Chondrocyte (in vitro differentiated cells): Measurements from ENCODE around the gene ZFR2. TPM values are rescaled to one million over a fixed set of nuclear protein-coding genes. Genes with fewer than 3 reads are reported as not detected.

Experiments
- DNase-seq: peaks from one replicate; pipeline ENCODE4 v3.0.0; 2021; ENCODE audit warnings: mixed read lengths, low spot score
- H3K27ac Mint-ChIP-seq: one replicate; pipeline ENCODE4 v1.8.0; 2021; ENCODE audit warnings: mild to moderate bottlenecking, moderate library complexity, mixed read lengths; ENCODE audit not compliant: unreplicated experiment
- H3K27me3 Mint-ChIP-seq: 2 replicates; pipeline ENCODE4 v1.8.0; 2021; ENCODE audit warnings: low read depth, mixed read lengths
- H3K36me3 Mint-ChIP-seq: 2 replicates; pipeline ENCODE4 v1.8.0; 2021; ENCODE audit warnings: low read depth, mixed read lengths
- H3K4me1 Mint-ChIP-seq: 2 replicates; pipeline ENCODE4 v1.8.0; 2021; ENCODE audit warnings: low read depth, mild to moderate bottlenecking, mixed read lengths
- H3K4me3 Mint-ChIP-seq: one replicate; pipeline ENCODE4 v1.8.0; 2021; ENCODE audit warnings: mild to moderate bottlenecking, moderate library complexity, mixed read lengths; ENCODE audit not compliant: unreplicated experiment
- H3K9me3 Mint-ChIP-seq: 2 replicates; pipeline ENCODE4 v1.8.0; 2021; ENCODE audit warnings: low read depth, mixed read lengths
- total RNA-seq: library from RNA; stranded (reverse); gene quantifications from 3 replicates; pipeline ENCODE4 v1.2.1, GENCODE V29; 2021
- TF ChIP-seq, protein P1 (sequence below): fragments of 200-600 bp; sonication (generic); IDR thresholded peaks from 2 replicates; pipeline ENCODE4 v1.5.0; 2021; ENCODE audit warnings: antibody characterized with exemption, mild to moderate bottlenecking, moderate library complexity

ZFR2 gene
- total RNA-seq, 1 donor from 2014 or later: not detected

DNA sequence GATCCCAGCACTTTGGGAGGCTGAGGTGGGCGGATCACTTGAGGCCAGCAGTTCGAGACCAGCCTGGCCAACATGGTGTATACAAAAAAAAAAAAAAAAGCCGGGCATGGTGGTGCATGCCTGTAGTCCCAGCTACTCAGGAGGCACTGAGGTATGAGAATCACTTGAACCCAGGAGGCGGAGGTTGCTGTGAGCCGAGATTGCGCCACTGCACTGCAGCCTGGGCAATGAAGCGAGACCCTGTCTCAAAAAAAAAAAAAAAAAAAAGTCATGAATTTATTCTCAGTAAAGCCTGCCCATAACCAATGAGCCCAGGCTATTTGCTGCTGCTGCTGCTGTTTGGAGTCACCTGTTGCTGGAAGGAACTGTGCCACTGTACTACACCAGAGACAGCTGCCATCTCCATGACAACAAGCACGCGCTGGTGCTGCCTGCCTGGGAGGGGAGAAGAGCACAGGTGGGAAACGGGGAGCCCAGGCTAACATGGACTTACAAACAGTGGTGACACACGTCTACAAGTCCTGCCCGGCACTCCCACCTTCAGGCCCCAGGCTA lies 11.3 kb downstream of the ZFR2 start:
- H3K27ac Mint-ChIP-seq: no peak overlapping the region
- DNase-seq: no peak
- H3K4me1 Mint-ChIP-seq: peaks cover 4% of the 10 kb centered on the region
- H3K27me3 Mint-ChIP-seq: peaks cover 52% of the 10 kb centered on the region
- TF ChIP-seq, protein P1, sequence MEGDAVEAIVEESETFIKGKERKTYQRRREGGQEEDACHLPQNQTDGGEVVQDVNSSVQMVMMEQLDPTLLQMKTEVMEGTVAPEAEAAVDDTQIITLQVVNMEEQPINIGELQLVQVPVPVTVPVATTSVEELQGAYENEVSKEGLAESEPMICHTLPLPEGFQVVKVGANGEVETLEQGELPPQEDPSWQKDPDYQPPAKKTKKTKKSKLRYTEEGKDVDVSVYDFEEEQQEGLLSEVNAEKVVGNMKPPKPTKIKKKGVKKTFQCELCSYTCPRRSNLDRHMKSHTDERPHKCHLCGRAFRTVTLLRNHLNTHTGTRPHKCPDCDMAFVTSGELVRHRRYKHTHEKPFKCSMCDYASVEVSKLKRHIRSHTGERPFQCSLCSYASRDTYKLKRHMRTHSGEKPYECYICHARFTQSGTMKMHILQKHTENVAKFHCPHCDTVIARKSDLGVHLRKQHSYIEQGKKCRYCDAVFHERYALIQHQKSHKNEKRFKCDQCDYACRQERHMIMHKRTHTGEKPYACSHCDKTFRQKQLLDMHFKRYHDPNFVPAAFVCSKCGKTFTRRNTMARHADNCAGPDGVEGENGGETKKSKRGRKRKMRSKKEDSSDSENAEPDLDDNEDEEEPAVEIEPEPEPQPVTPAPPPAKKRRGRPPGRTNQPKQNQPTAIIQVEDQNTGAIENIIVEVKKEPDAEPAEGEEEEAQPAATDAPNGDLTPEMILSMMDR: no peak
- peaks cover under 1% of the 10 kb centered on the region for H3K9me3 Mint-ChIP-seq
- peaks cover 1% of the 10 kb centered on the region for H3K36me3 Mint-ChIP-seq
- H3K4me3 Mint-ChIP-seq: no peak overlapping the region

DNA sequence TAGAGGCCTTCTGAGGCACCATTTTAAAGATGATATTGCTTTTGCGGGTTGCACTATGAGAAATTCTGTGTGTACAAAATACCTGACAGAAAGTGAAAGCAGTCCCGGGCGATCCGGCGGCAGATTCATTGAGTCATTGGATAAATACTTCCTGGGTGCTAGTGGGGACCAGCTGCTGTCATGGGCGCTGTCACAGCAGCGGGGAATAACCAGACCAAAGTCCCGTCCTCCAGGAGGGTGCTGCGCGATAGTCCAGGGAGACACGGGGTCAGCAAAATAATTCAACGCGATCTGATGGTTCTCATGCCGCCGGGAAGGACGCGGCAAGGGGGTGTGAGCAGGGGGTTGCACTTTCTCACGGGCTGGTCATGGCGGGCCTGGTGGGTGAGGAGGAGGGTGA lies 13.5 kb downstream of the ZFR2 start:
- peaks cover 5% of the 10 kb centered on the region for H3K4me1 Mint-ChIP-seq
- DNase-seq: no peak
- H3K4me3 Mint-ChIP-seq: no peak overlapping the region
- H3K27ac Mint-ChIP-seq: no peak overlapping the region
- TF ChIP-seq, protein P1: no peak
- peaks cover 5% of the 10 kb centered on the region for H3K36me3 Mint-ChIP-seq
- H3K27me3 Mint-ChIP-seq: peaks cover 37% of the 10 kb centered on the region
- peaks cover 8% of the 10 kb centered on the region for H3K9me3 Mint-ChIP-seq

DNA sequence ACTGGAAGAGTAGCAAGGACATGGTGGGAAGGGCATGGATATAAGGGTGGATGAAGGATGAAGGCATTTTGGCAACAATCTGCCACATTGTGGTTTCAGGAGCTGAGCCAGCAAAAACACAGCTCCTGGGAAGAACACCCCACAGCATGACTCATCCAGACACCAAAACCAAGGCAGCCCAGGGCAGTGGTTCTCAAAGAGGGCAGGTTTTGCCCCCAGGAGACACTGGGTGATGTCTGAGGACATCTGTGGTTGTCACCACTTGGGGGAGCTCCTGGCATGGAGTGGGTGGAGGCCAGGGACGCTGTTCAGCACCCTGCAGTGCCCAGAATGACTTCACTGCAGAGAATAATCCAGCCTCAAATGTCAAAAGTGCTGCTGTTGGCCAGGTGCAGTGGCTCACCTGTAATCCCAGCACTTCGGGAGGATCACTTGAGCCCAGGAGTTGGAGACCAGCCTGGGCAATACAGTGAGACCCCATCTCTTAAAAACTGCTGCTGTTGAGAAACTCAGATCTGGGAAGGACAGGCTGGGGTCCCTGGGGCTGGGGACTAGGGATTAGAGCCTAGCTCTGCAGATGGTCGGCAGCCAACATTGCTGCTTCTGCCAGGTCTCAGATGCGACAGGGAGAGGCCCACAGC lies 16.1 kb downstream of the ZFR2 start:
- Mint-ChIP-seq H3K4me1 (peaks cover 5% of the 10 kb centered on the region), H3K36me3 (peaks cover 5% of the 10 kb centered on the region), H3K27ac (no peak overlapping the region), H3K9me3 (peaks cover 8% of the 10 kb centered on the region), H3K4me3 (no peak overlapping the region), H3K27me3 (peaks cover 30% of the 10 kb centered on the region)
- DNase-seq: no peak
- TF ChIP-seq, protein P1: peak; percentile 72

DNA sequence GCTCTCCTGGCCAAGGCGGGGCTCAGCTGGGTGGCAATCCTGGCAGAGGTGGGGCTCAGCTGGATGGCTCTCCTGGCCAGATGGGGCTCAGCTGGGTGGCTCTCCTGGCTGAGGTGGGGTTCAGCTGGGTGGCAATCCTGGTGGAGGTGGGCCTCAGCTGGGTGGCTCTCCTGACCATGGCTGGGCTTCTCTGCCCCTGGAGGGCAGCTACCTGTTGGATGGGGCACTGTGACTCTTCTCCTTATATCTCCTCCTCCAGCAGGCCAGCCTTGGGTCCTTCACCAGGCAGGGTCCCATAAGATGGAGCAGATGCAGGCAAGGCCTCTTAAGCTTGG lies 16.7 kb downstream of the ZFR2 start:
- TF ChIP-seq, protein P1: no peak
- no peak overlapping the region for H3K27ac Mint-ChIP-seq
- no peak for DNase-seq
- peaks cover 31% of the 10 kb centered on the region for H3K27me3 Mint-ChIP-seq
- H3K9me3 Mint-ChIP-seq: peaks cover 8% of the 10 kb centered on the region
- H3K36me3 Mint-ChIP-seq: peaks cover 5% of the 10 kb centered on the region
- no peak overlapping the region for H3K4me3 Mint-ChIP-seq
- peaks cover 5% of the 10 kb centered on the region for H3K4me1 Mint-ChIP-seq

DNA sequence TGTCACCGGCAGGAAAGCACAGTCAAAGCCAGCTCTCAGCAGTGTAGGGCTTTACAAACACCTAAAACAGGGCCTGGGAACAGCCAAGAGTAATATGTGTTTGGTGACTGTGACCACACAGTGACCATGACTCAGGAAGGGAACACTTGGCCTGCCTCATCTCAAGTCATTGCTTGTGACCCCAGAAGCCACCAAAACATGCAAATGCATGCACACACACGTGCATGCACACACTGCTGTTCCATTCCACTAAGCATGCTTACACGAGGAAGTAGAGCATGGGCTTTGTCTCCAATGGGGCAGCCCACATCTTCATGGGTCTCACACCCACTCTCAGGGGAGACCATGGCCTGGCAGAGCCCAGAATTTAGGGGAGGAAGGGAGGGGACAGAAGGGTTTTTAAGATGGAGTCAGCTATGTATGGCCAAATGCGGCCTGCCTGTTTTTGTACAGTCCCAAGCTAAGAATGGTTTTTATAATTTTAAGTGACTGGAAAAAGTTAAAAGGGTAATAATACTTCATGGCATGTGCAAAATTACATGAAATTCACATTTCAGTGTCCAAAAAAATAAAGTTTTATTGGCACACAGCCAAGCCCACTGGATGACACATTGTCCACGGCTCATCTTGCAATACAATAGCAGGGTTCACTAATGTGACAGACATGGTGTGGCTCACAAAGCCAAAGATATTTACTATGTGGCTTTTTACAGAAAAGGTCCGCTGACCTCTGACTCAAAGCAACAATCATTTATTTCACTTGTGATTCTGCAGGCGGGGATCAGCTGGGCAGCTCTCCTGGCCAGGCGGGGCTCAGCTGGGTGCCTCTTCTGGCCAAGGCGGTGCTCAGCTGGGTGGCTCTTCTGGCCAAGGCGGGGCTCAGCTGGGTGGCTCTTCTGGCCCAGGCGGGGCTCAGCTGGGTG lies 17.3 kb downstream of the ZFR2 start:
- Mint-ChIP-seq H3K36me3 (peaks cover 5% of the 10 kb centered on the region), H3K27ac (no peak overlapping the region), H3K4me1 (peaks cover 5% of the 10 kb centered on the region), H3K9me3 (peaks cover 8% of the 10 kb centered on the region), H3K27me3 (peaks cover 33% of the 10 kb centered on the region), H3K4me3 (no peak overlapping the region)
- TF ChIP-seq, protein P1: no peak
- DNase-seq: no peak
